CD14-positive monocyte (primary cell): ENCODE measurements around the gene CELA3B. TPM values are rescaled to one million over a fixed set of nuclear protein-coding genes. Genes with fewer than 3 reads are reported as not detected.

Experiments used
- DNase-seq, 3 donors: peaks; one replicate each; pipeline ENCODE4 v3.0.0-alpha.2; 2011 to 2022
- H2AFZ ChIP-seq: 2 replicates; pipeline ENCODE4 v1.6.0; 2012; ENCODE audit warnings: mild to moderate bottlenecking, low read depth, low read length, inconsistent platforms; ENCODE audit not compliant: insufficient read depth, poor library complexity, severe bottlenecking
- H3K27ac ChIP-seq, 2 donors: 1 replicate in 1 of 2; 2 replicates in 1 of 2; pipeline ENCODE4 v1.5.1; 2012 to 2013; ENCODE audit warnings: low read length in 2 of 2, control low read depth in 1 of 2, inconsistent platforms in 1 of 2, low read depth in 1 of 2, mild to moderate bottlenecking in 1 of 2
- H3K27me3 ChIP-seq, 2 donors: one replicate each; pipeline versions ENCODE4 v1.6.0 to v1.6.1; 2011 to 2013; ENCODE audit warnings: low read length in 2 of 2; ENCODE audit not compliant: control insufficient read depth in 2 of 2, insufficient read depth in 2 of 2
- H3K36me3 ChIP-seq, 2 donors: replicated peaks in 1 of 2; 1 replicate in 1 of 2; 2 replicates in 1 of 2; pipeline versions ENCODE4 v1.5.1 to v1.6.1; 2012 to 2013; ENCODE audit warnings: low read length in 2 of 2, control low read depth in 1 of 2, inconsistent platforms in 1 of 2, mild to moderate bottlenecking in 1 of 2; ENCODE audit not compliant: insufficient read depth in 2 of 2, control insufficient read depth in 1 of 2
- H3K4me1 ChIP-seq, 2 donors: 1 replicate in 1 of 2; 2 replicates in 1 of 2; pipeline versions ENCODE4 v1.5.1 to v1.6.1; 2012 to 2013; ENCODE audit warnings: low read length in 2 of 2, control low read depth in 1 of 2, inconsistent platforms in 1 of 2, mild to moderate bottlenecking in 1 of 2, moderate library complexity in 1 of 2; ENCODE audit not compliant: insufficient read depth in 2 of 2, control insufficient read depth in 1 of 2
- H3K4me2 ChIP-seq: replicated peaks from 2 replicates; pipeline ENCODE3; 2012; ENCODE audit warnings: low read length, moderate library complexity, mild to moderate bottlenecking; ENCODE audit not compliant: poor library complexity, severe bottlenecking; ENCODE audit errors: extremely low read depth
- H3K4me3 ChIP-seq, 3 experiments: fragments of 200-600 bp in 1 of 3; sonication (generic) in 1 of 3; replicated peaks in 1 of 3; 1 replicate in 2 of 3; 2 replicates in 1 of 3; pipeline ENCODE4 v1.5.1; 2011 to 2013; ENCODE audit warnings: low read length in 3 of 3, mild to moderate bottlenecking in 3 of 3, control low read depth in 2 of 3, low read depth in 2 of 3, inconsistent platforms in 1 of 3, moderate library complexity in 1 of 3
- H3K79me2 ChIP-seq: 2 replicates; pipeline ENCODE4 v1.6.0; 2012; ENCODE audit warnings: mild to moderate bottlenecking, control low read depth, inconsistent platforms, low read length, moderate library complexity; ENCODE audit not compliant: insufficient read depth
- H3K9ac ChIP-seq: 2 replicates; pipeline ENCODE4 v1.6.0; 2017; ENCODE audit warnings: low read length, mild to moderate bottlenecking; ENCODE audit not compliant: insufficient read depth, poor library complexity, severe bottlenecking
- H3K9me3 ChIP-seq, 2 donors: replicated peaks in 1 of 2; 1 replicate in 1 of 2; 2 replicates in 1 of 2; pipeline versions ENCODE4 v1.5.1 to v1.6.1; 2012 to 2013; ENCODE audit warnings: low read length in 2 of 2, control low read depth in 1 of 2; ENCODE audit not compliant: control insufficient read depth in 1 of 2, insufficient read depth in 1 of 2
- H4K20me1 ChIP-seq: 2 replicates; pipeline ENCODE4 v1.6.0; 2012; ENCODE audit warnings: mild to moderate bottlenecking, low read length, control low read depth, moderate library complexity; ENCODE audit not compliant: insufficient read depth
- H3K27ac Mint-ChIP-seq, 7 donors: one replicate each; pipeline ENCODE4 v1.8.0; 2020; ENCODE audit warnings: mild to moderate bottlenecking in 7 of 7, mixed read lengths in 7 of 7, moderate library complexity in 6 of 7, inconsistent platforms in 2 of 7
- H3K27me3 Mint-ChIP-seq, 3 donors: one replicate each; pipeline ENCODE4 v1.8.0; 2021 to 2022; ENCODE audit warnings: low read depth in 3 of 3, mild to moderate bottlenecking in 3 of 3, mixed read lengths in 3 of 3, moderate library complexity in 3 of 3, inconsistent platforms in 1 of 3
- H3K36me3 Mint-ChIP-seq, 2 donors: one replicate each; pipeline ENCODE4 v1.8.0; 2020; ENCODE audit warnings: mixed read lengths in 2 of 2, inconsistent platforms in 1 of 2, mild to moderate bottlenecking in 1 of 2
- H3K4me1 Mint-ChIP-seq: one replicate; pipeline ENCODE4 v1.8.0; 2020; ENCODE audit warnings: mild to moderate bottlenecking, mixed read lengths
- H3K4me3 Mint-ChIP-seq, 2 donors: one replicate each; pipeline ENCODE4 v1.8.0; 2020; ENCODE audit warnings: mild to moderate bottlenecking in 2 of 2, mixed read lengths in 2 of 2, moderate library complexity in 1 of 2
- H3K9me3 Mint-ChIP-seq, 7 donors: one replicate each; pipeline ENCODE4 v1.8.0; 2020 to 2022; ENCODE audit warnings: mixed read lengths in 7 of 7, mild to moderate bottlenecking in 6 of 7, moderate library complexity in 6 of 7, inconsistent platforms in 2 of 7
- CTCF ChIP-seq: fragments of 200-600 bp; IDR thresholded peaks from one replicate; pipeline ENCODE4 v1.8.0; 2022; ENCODE audit warnings: antibody characterized with exemption, mild to moderate bottlenecking
- WGBS: methylation state at CpG from one replicate; pipeline ENCODE4 v1.1.5; 2013; ENCODE audit warnings: missing lambda C conversion rate; ENCODE audit not compliant: insufficient coverage; 5-methylcytosine and 5-hydroxymethylcytosine counted together
- intact Hi-C, 2 donors: fragments of 100-400 bp; cut with micrococcal nuclease; formaldehyde crosslinking; loops; one replicate each; pipeline versions ENCODE4 v1.15.0 to v1.15.1; 2023
- polyA plus RNA-seq, 3 donors: library from polyadenylated mRNA; depleted of rRNA in 1 of 3; unstranded in 2 of 3; stranded (reverse) in 1 of 3; fragments of 300-500 nt in 2 of 3; fragments of >200 nt in 1 of 3; fragmentation: Illumina TruSeq in 2 of 3; gene quantifications; 1 replicate in 2 of 3; 2 replicates in 1 of 3; pipeline ENCODE4 v1.2.3, GENCODE V29; 2012 to 2021

The CELA3B gene
- polyA plus RNA-seq, 3 donors: not detected

- Mint-ChIP-seq H3K36me3 (peaks cover 0 to 3% of the 10 kb centered on the region in 2 donors), H3K27me3 (peaks cover 13 to 24% (median 16%) of the 10 kb centered on the region in 3 donors), H3K4me3 (no peak overlapping the region), H3K27ac (peak overlapping the region in 2 of 7 donors; percentile 30 to 80), H3K4me1 (peaks cover 17% of the 10 kb centered on the region), H3K9me3 (peaks cover 0 to 2% (median 0%) of the 10 kb centered on the region in 7 donors)
- H3K27ac ChIP-seq: no peak overlapping the region
- no peaks in the 10 kb centered on the region for H3K9me3 ChIP-seq
- no peak for DNase-seq
- H3K9ac ChIP-seq: no peak overlapping the region
- intact Hi-C loops: loop anchor here in 1 of 2 donors (10.0 kb wide), 1 partner anchor 119 kb away; the partner anchor contains the start of gene LDLRAD2
- peaks cover 4 to 9% of the 10 kb centered on the region in 2 donors for H3K27me3 ChIP-seq
- no peaks in the 10 kb centered on the region for H3K36me3 ChIP-seq
- no peak for TF ChIP-seq CTCF
- H2AFZ ChIP-seq: no peak overlapping the region
- no peaks in the 10 kb centered on the region for H4K20me1 ChIP-seq
- peaks cover 7 to 18% of the 10 kb centered on the region in 2 donors for H3K4me1 ChIP-seq
- no peak overlapping the region for H3K4me3 ChIP-seq
- H3K79me2 ChIP-seq: no peaks in the 10 kb centered on the region
- no peak overlapping the region for H3K4me2 ChIP-seq
- WGBS: 16% methylated on average over 11 of the region's 19 CpGs
Measured at GRCh38 chr1:21933397-21934248, 43.2 kb upstream of the CELA3B start.

GRCh38 chr1:21935393-21935804 lies 41.4 kb upstream of the CELA3B start:
- Histone ChIP-seq H3K9me3 (no peaks in the 10 kb centered on the region), H3K4me3 (no peak overlapping the region), H3K27ac (no peak overlapping the region), H3K27me3 (peaks cover 4 to 9% of the 10 kb centered on the region in 2 donors), H3K9ac (no peak overlapping the region), H3K4me1 (peaks cover 22 to 35% of the 10 kb centered on the region in 2 donors), H3K4me2 (no peak overlapping the region), H3K79me2 (no peaks in the 10 kb centered on the region), H3K36me3 (no peaks in the 10 kb centered on the region), H2AFZ (no peak overlapping the region), H4K20me1 (no peaks in the 10 kb centered on the region)
- peaks cover 32% of the 10 kb centered on the region for H3K4me1 Mint-ChIP-seq
- H3K36me3 Mint-ChIP-seq: peaks cover 0 to 3% of the 10 kb centered on the region in 2 donors
- DNase-seq: no peak
- peaks cover 13 to 24% (median 16%) of the 10 kb centered on the region in 3 donors for H3K27me3 Mint-ChIP-seq
- intact Hi-C loops: loop anchor here (5.0 to 10.0 kb wide), 2 partner anchors 118 to 121 kb away; partner anchors contain the start of gene LDLRAD2 (in 1 of the 2)
- no peak for TF ChIP-seq CTCF
- no peak overlapping the region for H3K4me3 Mint-ChIP-seq
- 89% methylated on average over 4 of the region's 10 CpGs for WGBS
- H3K27ac Mint-ChIP-seq: peak overlapping the region in 1 of 7 donors; percentile 76
- H3K9me3 Mint-ChIP-seq: peaks cover 0 to 2% (median 0%) of the 10 kb centered on the region in 7 donors
